H9 (cell line): ENCODE measurements around the gene KREMEN2. TPM values are rescaled to one million over a fixed set of nuclear protein-coding genes. Genes with fewer than 3 reads are reported as not detected.

Experiments used
- DNase-seq: peaks from one replicate; pipeline ENCODE4 v3.0.0-alpha.2; 2017
- H2AFZ ChIP-seq: one replicate; pipeline ENCODE4 v1.6.1; 2013; ENCODE audit warnings: mild to moderate bottlenecking, low read length, control low read depth, moderate library complexity
- H2AK5ac ChIP-seq: 2 replicates; pipeline ENCODE4 v1.6.1; 2013; ENCODE audit warnings: low read length, control low read depth, mixed read lengths; ENCODE audit not compliant: insufficient read length
- H2BK120ac ChIP-seq: one replicate; pipeline ENCODE4 v1.6.1; 2013; ENCODE audit warnings: low read depth, mild to moderate bottlenecking, low read length, control low read depth, inconsistent platforms; ENCODE audit not compliant: poor library complexity, severe bottlenecking
- H2BK12ac ChIP-seq: 2 replicates; pipeline ENCODE4 v1.6.1; 2013; ENCODE audit warnings: low read length, control low read depth, mixed read lengths, low read depth; ENCODE audit not compliant: insufficient read length
- H2BK15ac ChIP-seq: 2 replicates; pipeline ENCODE4 v1.6.1; 2013; ENCODE audit warnings: low read depth, low read length, control low read depth
- H2BK20ac ChIP-seq: one replicate; pipeline ENCODE4 v1.6.1; 2013; ENCODE audit warnings: low read depth, mild to moderate bottlenecking, low read length, control low read depth, inconsistent platforms; ENCODE audit not compliant: poor library complexity, severe bottlenecking
- H2BK5ac ChIP-seq: 2 replicates; pipeline ENCODE4 v1.6.1; 2013; ENCODE audit warnings: low read length, control low read depth, mixed read lengths; ENCODE audit not compliant: insufficient read length
- H3K14ac ChIP-seq: 2 replicates; pipeline ENCODE4 v1.6.1; 2013; ENCODE audit warnings: low read length, control low read depth; ENCODE audit not compliant: insufficient read depth
- H3K18ac ChIP-seq: 2 replicates; pipeline ENCODE4 v1.6.1; 2013; ENCODE audit warnings: low read depth, mild to moderate bottlenecking, mixed read lengths, low read length, control low read depth; ENCODE audit not compliant: insufficient read length
- H3K23ac ChIP-seq: 2 replicates; pipeline ENCODE4 v1.6.1; 2013; ENCODE audit warnings: low read length, control low read depth, mixed read lengths, low read depth; ENCODE audit not compliant: insufficient read length
- H3K23me2 ChIP-seq: 2 replicates; pipeline ENCODE4 v1.6.1; 2013; ENCODE audit warnings: low read depth, mild to moderate bottlenecking, mixed read lengths, low read length, control low read depth; ENCODE audit not compliant: insufficient read length, poor library complexity, severe bottlenecking
- H3K27ac ChIP-seq: 2 replicates; pipeline ENCODE4 v1.5.1; 2013; ENCODE audit warnings: low read length, control low read depth, mixed read lengths, low read depth; ENCODE audit not compliant: insufficient read length
- H3K27me3 ChIP-seq: 2 replicates; pipeline ENCODE4 v1.6.1; 2013; ENCODE audit warnings: low read length, control low read depth, inconsistent platforms; ENCODE audit not compliant: insufficient read depth
- H3K4ac ChIP-seq: 2 replicates; pipeline ENCODE4 v1.6.1; 2013; ENCODE audit warnings: low read depth, mild to moderate bottlenecking, control low read depth, inconsistent platforms, low read length, moderate library complexity
- H3K4me1 ChIP-seq: 2 replicates; pipeline ENCODE4 v1.6.1; 2013; ENCODE audit warnings: low read length, control low read depth, inconsistent platforms; ENCODE audit not compliant: insufficient read depth
- H3K4me2 ChIP-seq: 2 replicates; pipeline ENCODE4 v1.6.1; 2013; ENCODE audit warnings: low read length, control low read depth, mixed read lengths; ENCODE audit not compliant: insufficient read length, insufficient read depth
- H3K56ac ChIP-seq: 2 replicates; pipeline ENCODE4 v1.6.1; 2013; ENCODE audit warnings: low read depth, mild to moderate bottlenecking, mixed read lengths, low read length, control low read depth; ENCODE audit not compliant: insufficient read length
- H3K79me1 ChIP-seq: 2 replicates; pipeline ENCODE4 v1.6.1; 2013; ENCODE audit warnings: low read depth, mild to moderate bottlenecking, moderate library complexity, low read length, control low read depth, inconsistent platforms; ENCODE audit not compliant: insufficient read depth, poor library complexity, severe bottlenecking
- H3K79me2 ChIP-seq: 2 replicates; pipeline ENCODE4 v1.6.1; 2013; ENCODE audit warnings: low read length, control low read depth, inconsistent platforms; ENCODE audit not compliant: insufficient read depth
- H3K9ac ChIP-seq: 2 replicates; pipeline ENCODE4 v1.6.1; 2013; ENCODE audit warnings: low read length, control low read depth, mixed read lengths; ENCODE audit not compliant: insufficient read length; ENCODE audit errors: extremely low read depth
- H3K9me3 ChIP-seq: one replicate; pipeline ENCODE4 v1.6.1; 2013; ENCODE audit warnings: low read depth, low read length, inconsistent platforms; ENCODE audit not compliant: control insufficient read depth
- H3T11ph ChIP-seq: one replicate; pipeline ENCODE4 v1.6.1; 2013; ENCODE audit warnings: mild to moderate bottlenecking, low read length, control low read depth, inconsistent platforms
- H4K20me1 ChIP-seq: one replicate; pipeline ENCODE4 v1.6.1; 2013; ENCODE audit not compliant: control insufficient read depth, insufficient read length, insufficient read depth
- H4K5ac ChIP-seq: 2 replicates; pipeline ENCODE4 v1.6.1; 2013; ENCODE audit warnings: low read depth, mild to moderate bottlenecking, mixed read lengths, low read length, control low read depth; ENCODE audit not compliant: insufficient read length
- H4K8ac ChIP-seq: replicated peaks from 2 replicates; pipeline ENCODE4 v1.6.1; 2013; ENCODE audit warnings: low read length, control low read depth, mixed read lengths, low read depth; ENCODE audit not compliant: insufficient read length
- H4K91ac ChIP-seq: 2 replicates; pipeline ENCODE4 v1.6.1; 2013; ENCODE audit warnings: low read depth, mild to moderate bottlenecking, moderate library complexity, mixed read lengths, low read length, control low read depth; ENCODE audit not compliant: insufficient read length
- H3K27ac Mint-ChIP-seq, 3 experiments: 2 replicates in 2 of 3; 3 replicates in 1 of 3; pipeline ENCODE4 v1.8.0; 2020 to 2021; ENCODE audit warnings: mixed read lengths in 3 of 3, mild to moderate bottlenecking in 1 of 3, moderate library complexity in 1 of 3
- H3K27me3 Mint-ChIP-seq: 2 replicates; pipeline ENCODE4 v1.8.0; 2021; ENCODE audit warnings: low read depth, mild to moderate bottlenecking, moderate library complexity, mixed read lengths
- H3K36me3 Mint-ChIP-seq, 3 experiments: 2 replicates in 2 of 3; 3 replicates in 1 of 3; pipeline ENCODE4 v1.8.0; 2020 to 2021; ENCODE audit warnings: low read depth in 3 of 3, mixed read lengths in 3 of 3; ENCODE audit not compliant: insufficient read depth in 1 of 3
- H3K4me1 Mint-ChIP-seq, 2 experiments: 2 replicates each; pipeline ENCODE4 v1.8.0; 2020; ENCODE audit warnings: mixed read lengths in 2 of 2
- H3K4me3 Mint-ChIP-seq, 2 experiments: 2 replicates in 1 of 2; 3 replicates in 1 of 2; pipeline ENCODE4 v1.8.0; 2020 to 2021; ENCODE audit warnings: mild to moderate bottlenecking in 2 of 2, mixed read lengths in 2 of 2, moderate library complexity in 1 of 2
- H3K9me3 Mint-ChIP-seq, 2 experiments: 2 replicates in 1 of 2; 3 replicates in 1 of 2; pipeline ENCODE4 v1.8.0; 2020; ENCODE audit warnings: mild to moderate bottlenecking in 2 of 2, mixed read lengths in 2 of 2, moderate library complexity in 1 of 2
- WGBS: extraction: QIAGEN DNeasy Blood & Tissue Kit; methylation state at CpG from one replicate; pipeline ENCODE4 v1.1.7; 2013; ENCODE audit warnings: missing lambda C conversion rate, low lambda C conversion rate, mixed read lengths; ENCODE audit not compliant: insufficient read length; ENCODE audit errors: extremely low coverage; 5-methylcytosine and 5-hydroxymethylcytosine counted together
- total RNA-seq: library from RNA; stranded (reverse); gene quantifications from 2 replicates; pipeline ENCODE4 v1.2.1, GENCODE V29; 2021
- TF ChIP-seq, protein P1 (sequence below): fragments of 200-600 bp; sonication (generic); conservative IDR thresholded peaks from 3 replicates; pipeline ENCODE4 v1.8.0; 2021; ENCODE audit warnings: antibody characterized with exemption, mild to moderate bottlenecking

KREMEN2 gene
- total RNA-seq, 1 experiment from 2014 or later, result 12.8 TPM

DNA sequence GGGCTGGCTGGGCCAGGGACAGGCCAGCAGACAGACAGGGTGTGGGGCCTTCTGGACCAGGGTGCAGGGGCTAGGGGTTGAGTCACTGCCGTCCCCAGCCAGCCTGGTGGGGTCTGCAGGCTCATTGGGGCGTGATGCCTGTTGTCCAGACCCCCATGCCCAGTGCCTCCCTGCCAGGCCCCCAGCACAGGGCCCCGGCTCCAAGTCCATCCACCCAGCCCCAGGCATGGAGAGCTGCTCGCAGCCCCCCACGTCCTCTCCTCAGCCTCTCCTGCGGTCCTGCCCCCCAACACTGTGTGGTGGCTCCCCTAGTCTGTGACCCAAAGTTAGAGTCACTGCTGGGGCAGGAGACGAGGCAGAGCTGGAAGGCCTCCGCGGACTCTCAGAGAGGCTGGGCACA, 23.2 kb downstream of the KREMEN2 start:
- no peaks in the 10 kb centered on the region; the same call in 1 of the 2 replicates for H3K4me1 ChIP-seq
- no peak overlapping the region for H2BK5ac ChIP-seq
- no peak overlapping the region for H4K91ac ChIP-seq
- no peak overlapping the region for H2AK5ac ChIP-seq
- DNase-seq, result no peak
- no peak overlapping the region for H3K27ac ChIP-seq
- no CpG with 5 or more reads among the region's 9 CpGs for whole genome bisulfite sequencing
- peaks cover 17 to 50% of the 10 kb centered on the region in 2 experiments for H3K4me1 Mint-ChIP-seq
- no peaks in the 10 kb centered on the region for H3K27me3 ChIP-seq
- H3K4ac ChIP-seq, result no peak overlapping the region
- no peak overlapping the region for H3K27ac Mint-ChIP-seq
- H3K36me3 Mint-ChIP-seq, result no peaks in the 10 kb centered on the region
- peaks cover 10% of the 10 kb centered on the region for H3K27me3 Mint-ChIP-seq
- H3K4me2 ChIP-seq, result no peak overlapping the region
- H3K79me2 ChIP-seq, result no peaks in the 10 kb centered on the region
- no peaks in the 10 kb centered on the region for H3K23me2 ChIP-seq
- H3T11ph ChIP-seq, result no peak overlapping the region
- H4K5ac ChIP-seq, result no peak overlapping the region
- no peak overlapping the region for H3K18ac ChIP-seq
- H3K79me1 ChIP-seq, result no peaks in the 10 kb centered on the region
- no peak overlapping the region for H2BK120ac ChIP-seq
- H3K4me3 Mint-ChIP-seq, result no peak overlapping the region
- H4K20me1 ChIP-seq, result no peaks in the 10 kb centered on the region
- H3K14ac ChIP-seq, result peak overlapping the region; percentile 17; the same call in 1 of the 2 replicates
- no peaks in the 10 kb centered on the region for H3K9me3 ChIP-seq
- H2BK15ac ChIP-seq, result no peak overlapping the region
- H2AFZ ChIP-seq, result no peak overlapping the region
- no peak overlapping the region for H2BK12ac ChIP-seq
- H3K23ac ChIP-seq, result no peak overlapping the region
- no peaks in the 10 kb centered on the region for H3K9me3 Mint-ChIP-seq
- TF ChIP-seq, protein P1, sequence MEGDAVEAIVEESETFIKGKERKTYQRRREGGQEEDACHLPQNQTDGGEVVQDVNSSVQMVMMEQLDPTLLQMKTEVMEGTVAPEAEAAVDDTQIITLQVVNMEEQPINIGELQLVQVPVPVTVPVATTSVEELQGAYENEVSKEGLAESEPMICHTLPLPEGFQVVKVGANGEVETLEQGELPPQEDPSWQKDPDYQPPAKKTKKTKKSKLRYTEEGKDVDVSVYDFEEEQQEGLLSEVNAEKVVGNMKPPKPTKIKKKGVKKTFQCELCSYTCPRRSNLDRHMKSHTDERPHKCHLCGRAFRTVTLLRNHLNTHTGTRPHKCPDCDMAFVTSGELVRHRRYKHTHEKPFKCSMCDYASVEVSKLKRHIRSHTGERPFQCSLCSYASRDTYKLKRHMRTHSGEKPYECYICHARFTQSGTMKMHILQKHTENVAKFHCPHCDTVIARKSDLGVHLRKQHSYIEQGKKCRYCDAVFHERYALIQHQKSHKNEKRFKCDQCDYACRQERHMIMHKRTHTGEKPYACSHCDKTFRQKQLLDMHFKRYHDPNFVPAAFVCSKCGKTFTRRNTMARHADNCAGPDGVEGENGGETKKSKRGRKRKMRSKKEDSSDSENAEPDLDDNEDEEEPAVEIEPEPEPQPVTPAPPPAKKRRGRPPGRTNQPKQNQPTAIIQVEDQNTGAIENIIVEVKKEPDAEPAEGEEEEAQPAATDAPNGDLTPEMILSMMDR, result no peak
- no peak overlapping the region for H4K8ac ChIP-seq
- no peak overlapping the region for H3K9ac ChIP-seq
- no peak overlapping the region for H3K56ac ChIP-seq
- no peak overlapping the region for H2BK20ac ChIP-seq
